Neuronal stem cell (in vitro differentiated cells): ENCODE results near the gene PRKN.

Experiments used
- DNase-seq: peaks from one replicate; pipeline ENCODE4 v3.0.0-alpha.2; 2013; ENCODE audit warnings: low spot score
- H2AFZ ChIP-seq: one replicate; pipeline ENCODE4 v1.6.1; 2013; ENCODE audit warnings: mild to moderate bottlenecking, low read length, inconsistent platforms
- H2AK5ac ChIP-seq: 2 replicates; pipeline ENCODE4 v1.6.1; 2013; ENCODE audit warnings: low read depth, mild to moderate bottlenecking, inconsistent platforms, low read length, moderate library complexity, mixed read lengths
- H2BK120ac ChIP-seq: 2 replicates; pipeline ENCODE4 v1.6.1; 2013; ENCODE audit warnings: low read depth, mild to moderate bottlenecking, inconsistent platforms, low read length, moderate library complexity, mixed read lengths
- H2BK12ac ChIP-seq: one replicate; pipeline ENCODE4 v1.6.1; 2013; ENCODE audit warnings: low read length, inconsistent platforms
- H2BK15ac ChIP-seq: 2 replicates; pipeline ENCODE4 v1.6.1; 2013; ENCODE audit warnings: mild to moderate bottlenecking, low read length, inconsistent platforms, mixed read lengths
- H2BK5ac ChIP-seq: one replicate; pipeline ENCODE4 v1.6.1; 2013; ENCODE audit warnings: inconsistent platforms, mild to moderate bottlenecking, low read length, moderate library complexity
- H3K14ac ChIP-seq: one replicate; pipeline ENCODE4 v1.6.1; 2013; ENCODE audit warnings: low read length, inconsistent platforms
- H3K18ac ChIP-seq: 2 replicates; pipeline ENCODE4 v1.6.1; 2013; ENCODE audit warnings: low read length, inconsistent platforms
- H3K23ac ChIP-seq: 2 replicates; pipeline ENCODE4 v1.6.1; 2013; ENCODE audit warnings: low read depth, mild to moderate bottlenecking, mixed read lengths, low read length, inconsistent platforms; ENCODE audit not compliant: poor library complexity
- H3K27ac ChIP-seq: replicated peaks from 3 replicates; pipeline ENCODE4 v1.5.1; 2013; ENCODE audit warnings: low read length, inconsistent platforms
- H3K27me3 ChIP-seq, 3 experiments: 2 replicates each; pipeline ENCODE4 v1.6.1; 2013; ENCODE audit warnings: low read length in 3 of 3, mild to moderate bottlenecking in 2 of 3, inconsistent platforms in 1 of 3, low read depth in 1 of 3, mixed read lengths in 1 of 3, moderate library complexity in 1 of 3; ENCODE audit not compliant: control insufficient read depth in 3 of 3, insufficient read depth in 3 of 3
- H3K36me3 ChIP-seq, 2 donors: replicated peaks in 1 of 2; 2 replicates each; pipeline ENCODE4 v1.6.1; 2013; ENCODE audit warnings: low read length in 2 of 2; ENCODE audit not compliant: control insufficient read depth in 2 of 2, insufficient read depth in 2 of 2
- H3K4ac ChIP-seq: 2 replicates; pipeline ENCODE4 v1.6.1; 2013; ENCODE audit warnings: inconsistent platforms, mild to moderate bottlenecking, low read length, moderate library complexity
- H3K4me1 ChIP-seq, 2 donors: 1 replicate in 1 of 2; 2 replicates in 1 of 2; pipeline ENCODE4 v1.6.1; 2013; ENCODE audit warnings: low read length in 2 of 2, low read depth in 1 of 2; ENCODE audit not compliant: control insufficient read depth in 2 of 2, insufficient read depth in 1 of 2
- H3K4me2 ChIP-seq: one replicate; pipeline ENCODE4 v1.6.1; 2013; ENCODE audit warnings: mild to moderate bottlenecking, low read length, inconsistent platforms; ENCODE audit not compliant: insufficient read depth, poor library complexity, severe bottlenecking
- H3K4me3 ChIP-seq, 2 donors: 2 replicates each; pipeline ENCODE4 v1.5.1; 2013; ENCODE audit warnings: low read length in 2 of 2, mild to moderate bottlenecking in 2 of 2, inconsistent platforms in 1 of 2, moderate library complexity in 1 of 2
- H3K79me1 ChIP-seq: one replicate; pipeline ENCODE4 v1.6.1; 2013; ENCODE audit warnings: low read depth, mild to moderate bottlenecking, inconsistent platforms, low read length, moderate library complexity
- H3K9ac ChIP-seq: one replicate; pipeline ENCODE4 v1.6.1; 2013; ENCODE audit warnings: mild to moderate bottlenecking, low read depth, low read length, inconsistent platforms; ENCODE audit not compliant: poor library complexity
- H3K9me3 ChIP-seq, 2 donors: replicated peaks in 1 of 2; 2 replicates each; pipeline versions ENCODE3 to v1.6.1; 2013; ENCODE audit warnings: low read length in 2 of 2, mild to moderate bottlenecking in 2 of 2, inconsistent platforms in 1 of 2, low read depth in 1 of 2, mixed read lengths in 1 of 2, moderate library complexity in 1 of 2; ENCODE audit not compliant: control insufficient read depth in 2 of 2, insufficient read depth in 1 of 2
- H4K8ac ChIP-seq: one replicate; pipeline ENCODE4 v1.6.1; 2013; ENCODE audit warnings: low read depth, mild to moderate bottlenecking, inconsistent platforms, low read length, moderate library complexity
- H4K91ac ChIP-seq: one replicate; pipeline ENCODE4 v1.6.1; 2013; ENCODE audit warnings: low read length, low read depth, mild to moderate bottlenecking, inconsistent platforms; ENCODE audit not compliant: poor library complexity
- WGBS, 2 donors: extraction: QIAGEN DNeasy Blood & Tissue Kit; methylation state at CpG; one replicate each; pipeline ENCODE4 v1.1.7; 2013; ENCODE audit warnings: missing lambda C conversion rate in 2 of 2, mixed read lengths in 1 of 2; ENCODE audit not compliant: insufficient read length in 2 of 2, insufficient replicate concordance in 1 of 2; ENCODE audit errors: extremely low coverage in 2 of 2; 5-methylcytosine and 5-hydroxymethylcytosine counted together

The PRKN gene

DNA sequence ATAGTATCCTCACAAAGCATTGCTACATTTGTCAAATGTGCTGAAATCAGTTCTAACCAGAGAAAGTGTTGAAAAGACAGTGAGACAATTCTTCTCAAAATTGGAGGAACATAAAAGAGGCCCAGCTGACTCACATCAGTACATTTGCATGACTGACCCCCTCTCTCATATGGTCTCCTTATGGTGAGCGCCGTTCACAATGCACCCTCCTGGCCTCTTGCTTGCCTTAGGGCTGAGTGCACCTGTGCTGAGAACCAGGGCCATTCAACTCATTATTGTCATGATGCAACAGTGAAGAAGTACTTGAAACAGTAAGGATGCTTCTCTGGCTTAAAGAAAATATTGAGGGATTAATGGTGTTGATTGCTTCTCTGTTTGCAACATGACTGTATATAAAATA, 1078.5 kb downstream of the PRKN start:
- H2AK5ac ChIP-seq = no peak overlapping the region
- H3K18ac ChIP-seq = no peak overlapping the region
- no peak overlapping the region for H2BK5ac ChIP-seq
- no peak overlapping the region for H3K9ac ChIP-seq
- H3K23ac ChIP-seq = no peak overlapping the region
- H3K4me1 ChIP-seq = no peaks in the 10 kb centered on the region
- no CpG with 5 or more reads among the region's 2 CpGs for WGBS, 2 donors
- no peak overlapping the region for H3K14ac ChIP-seq
- H2BK12ac ChIP-seq = no peak overlapping the region
- peaks cover 0 to 2% of the 10 kb centered on the region in 2 donors for H3K9me3 ChIP-seq
- H3K4ac ChIP-seq = no peak overlapping the region
- H2BK15ac ChIP-seq = no peak overlapping the region
- no peaks in the 10 kb centered on the region for H3K27me3 ChIP-seq
- H3K4me2 ChIP-seq = no peak overlapping the region
- no peak overlapping the region for H2BK120ac ChIP-seq
- no peak for DNase-seq
- H3K27ac ChIP-seq = no peak overlapping the region
- no peak overlapping the region for H3K4me3 ChIP-seq
- no peak overlapping the region for H4K91ac ChIP-seq
- H4K8ac ChIP-seq = no peak overlapping the region
- H2AFZ ChIP-seq = no peak overlapping the region
- no peaks in the 10 kb centered on the region for H3K79me1 ChIP-seq
- H3K36me3 ChIP-seq = no peaks in the 10 kb centered on the region

DNA sequence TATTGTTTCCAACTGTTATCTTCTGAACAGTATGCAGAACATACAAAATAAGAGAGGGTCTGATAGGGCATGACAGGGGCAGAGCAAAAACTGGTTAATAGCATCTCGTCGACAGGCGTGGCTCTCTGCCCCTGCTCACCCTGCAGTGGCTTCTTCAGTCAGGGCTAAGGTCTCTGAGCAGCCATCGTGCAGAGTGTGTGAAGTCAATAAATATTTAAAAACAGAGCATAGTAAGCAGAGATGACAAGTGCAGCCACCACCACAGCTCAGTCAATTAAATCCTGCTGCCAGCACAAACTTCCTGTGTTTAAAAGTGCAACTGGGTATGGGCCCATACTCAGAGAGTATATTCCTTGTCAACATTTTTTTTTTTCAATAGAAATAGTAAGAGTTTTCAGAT, 1080.3 kb downstream of the PRKN start:
- Histone ChIP-seq H3K4me1 (no peaks in the 10 kb centered on the region), H2BK15ac (no peak overlapping the region), H3K4me2 (no peak overlapping the region), H3K18ac (no peak overlapping the region), H3K23ac (no peak overlapping the region), H3K4ac (no peak overlapping the region), H2BK5ac (no peak overlapping the region), H2AFZ (no peak overlapping the region), H3K27me3 (no peaks in the 10 kb centered on the region), H3K14ac (no peak overlapping the region), H2BK12ac (no peak overlapping the region), H3K9me3 (peaks cover 0 to 2% of the 10 kb centered on the region in 2 donors), H2BK120ac (no peak overlapping the region), H3K79me1 (no peaks in the 10 kb centered on the region), H3K4me3 (no peak overlapping the region), H3K9ac (no peak overlapping the region), H4K8ac (no peak overlapping the region), H2AK5ac (no peak overlapping the region), H3K27ac (no peak overlapping the region), H3K36me3 (no peaks in the 10 kb centered on the region), H4K91ac (no peak overlapping the region)
- no peak for DNase-seq
- no CpG with 5 or more reads among the region's 4 CpGs for WGBS, 2 donors

DNA sequence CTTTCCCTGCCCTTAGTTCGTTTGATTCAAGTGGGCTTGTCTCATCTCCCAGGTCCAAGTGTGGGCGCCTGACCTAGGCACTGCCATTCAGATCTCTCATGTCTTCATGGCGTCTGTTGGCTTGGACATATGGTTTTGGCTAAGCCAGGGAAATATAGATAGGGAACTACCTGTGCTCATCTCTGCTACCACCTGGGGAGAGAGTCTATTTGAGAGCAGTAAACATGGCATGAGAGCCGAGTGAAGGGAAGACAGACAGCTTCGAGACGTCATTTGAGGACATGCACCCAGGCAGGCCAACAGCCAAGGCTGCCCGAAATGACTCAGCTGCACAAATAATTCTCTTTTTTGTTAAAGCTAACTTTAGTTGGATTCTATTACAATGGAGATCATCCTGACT, 1083.0 kb downstream of the PRKN start:
- Histone ChIP-seq H3K4ac (no peak overlapping the region), H3K9ac (no peak overlapping the region), H3K36me3 (no peaks in the 10 kb centered on the region), H2BK15ac (no peak overlapping the region), H3K27ac (no peak overlapping the region), H2AK5ac (no peak overlapping the region), H3K4me3 (no peak overlapping the region), H3K79me1 (no peaks in the 10 kb centered on the region), H4K91ac (no peak overlapping the region), H3K4me2 (no peak overlapping the region), H3K27me3 (no peaks in the 10 kb centered on the region), H3K4me1 (peaks cover 4% of the 10 kb centered on the region in 2 donors), H4K8ac (no peak overlapping the region), H2BK120ac (no peak overlapping the region), H3K14ac (no peak overlapping the region), H3K23ac (no peak overlapping the region), H2AFZ (no peak overlapping the region), H2BK5ac (no peak overlapping the region), H3K18ac (no peak overlapping the region), H3K9me3 (no peaks in the 10 kb centered on the region), H2BK12ac (no peak overlapping the region)
- no peak for DNase-seq
- WGBS, 2 donors = no CpG with 5 or more reads among the region's 7 CpGs

DNA sequence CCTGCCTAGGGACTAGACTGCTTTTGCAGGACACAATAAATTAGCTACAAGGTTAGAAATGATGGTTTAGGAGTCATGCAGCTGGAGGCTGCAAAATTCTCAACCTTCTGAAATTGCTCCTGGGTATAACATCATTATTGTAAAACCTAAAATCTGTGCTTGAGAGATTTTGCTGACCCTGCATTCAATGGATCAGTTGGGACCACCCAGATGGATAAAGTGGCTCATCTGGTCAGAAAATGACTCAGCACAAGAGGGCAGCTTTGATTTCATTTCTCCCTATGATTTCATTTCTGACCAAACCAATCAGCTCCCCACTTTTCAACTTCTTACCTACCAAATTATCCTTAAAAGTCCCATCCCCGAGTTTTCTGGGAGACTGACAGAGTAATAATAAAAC, 1086.4 kb downstream of the PRKN start:
- Histone ChIP-seq H3K9ac (no peak overlapping the region), H3K14ac (no peak overlapping the region), H2AFZ (no peak overlapping the region), H3K4me1 (peaks cover 4 to 5% of the 10 kb centered on the region in 2 donors), H2BK15ac (no peak overlapping the region), H4K8ac (no peak overlapping the region), H3K23ac (no peak overlapping the region), H3K4me2 (no peak overlapping the region), H3K4me3 (no peak overlapping the region), H3K9me3 (no peaks in the 10 kb centered on the region), H3K79me1 (no peaks in the 10 kb centered on the region), H3K27me3 (no peaks in the 10 kb centered on the region), H3K18ac (no peak overlapping the region), H2AK5ac (no peak overlapping the region), H3K36me3 (no peaks in the 10 kb centered on the region), H2BK120ac (no peak overlapping the region), H4K91ac (no peak overlapping the region), H3K4ac (no peak overlapping the region), H3K27ac (no peak overlapping the region), H2BK12ac (no peak overlapping the region), H2BK5ac (no peak overlapping the region)
- no CpG with 5 or more reads among the region's 1 CpG for WGBS, 2 donors
- DNase-seq = no peak
